ENCODE measurements around the gene NLRP10. TPM values are rescaled to one million over a fixed set of nuclear protein-coding genes. Genes with fewer than 3 reads are reported as not detected.

NLRP10 gene
- polyA plus RNA-seq, 5 donors: 0.21 TPM; not detected in 4

Other genes starting within 250 kb of the NLRP10 start
- under 1 TPM in 2 of 5 donors, not detected in 3; 0.18 to 0.27 TPM for gene OR5P2, start 168.5 kb downstream of the NLRP10 start, polyA plus RNA-seq (ENCODE audit: insufficient read depth in 1 of 5, insufficient read length in 5 of 5, low replicate concordance in 1 of 5)
- not detected for gene OR5P3, start 134.6 kb downstream of the NLRP10 start, polyA plus RNA-seq (ENCODE audit: insufficient read depth in 1 of 5, insufficient read length in 5 of 5, low replicate concordance in 1 of 5)
- gene OR10A6, start 34.2 kb downstream of the NLRP10 start, polyA plus RNA-seq (ENCODE audit: insufficient read depth in 1 of 5, insufficient read length in 5 of 5, low replicate concordance in 1 of 5): under 1 TPM; 0.04 to 0.09 (median 0.08) TPM
- under 1 TPM; 0.05 to 0.12 (median 0.08) TPM for gene OR10A3, start 23.7 kb downstream of the NLRP10 start, polyA plus RNA-seq (ENCODE audit: insufficient read depth in 1 of 5, insufficient read length in 5 of 5, low replicate concordance in 1 of 5)
- 100 to 1,000 TPM; 302 to 359 (median 324) TPM for gene EIF3F, start 21.9 kb upstream of the NLRP10 start, polyA plus RNA-seq (ENCODE audit: insufficient read depth in 1 of 5, insufficient read length in 5 of 5, low replicate concordance in 1 of 5)
- 10 to 100 TPM; 25.0 to 28.6 (median 26.8) TPM for gene TUB, start 115.8 kb upstream of the NLRP10 start, polyA plus RNA-seq (ENCODE audit: insufficient read depth in 1 of 5, insufficient read length in 5 of 5, low replicate concordance in 1 of 5)
- gene RIC3, start 203.6 kb upstream of the NLRP10 start, polyA plus RNA-seq (ENCODE audit: insufficient read depth in 1 of 5, insufficient read length in 5 of 5, low replicate concordance in 1 of 5): 1 to 10 TPM; 1.9 to 3.7 (median 2.9) TPM